ENCODE data around the gene COL13A1. TPM values are rescaled to one million over a fixed set of nuclear protein-coding genes. Genes with fewer than 3 reads are reported as not detected.

COL13A1 gene
- polyA plus RNA-seq, 1 of the 3 experiments (the other 2 are of a cell fraction) = 26.7 TPM

DNA sequence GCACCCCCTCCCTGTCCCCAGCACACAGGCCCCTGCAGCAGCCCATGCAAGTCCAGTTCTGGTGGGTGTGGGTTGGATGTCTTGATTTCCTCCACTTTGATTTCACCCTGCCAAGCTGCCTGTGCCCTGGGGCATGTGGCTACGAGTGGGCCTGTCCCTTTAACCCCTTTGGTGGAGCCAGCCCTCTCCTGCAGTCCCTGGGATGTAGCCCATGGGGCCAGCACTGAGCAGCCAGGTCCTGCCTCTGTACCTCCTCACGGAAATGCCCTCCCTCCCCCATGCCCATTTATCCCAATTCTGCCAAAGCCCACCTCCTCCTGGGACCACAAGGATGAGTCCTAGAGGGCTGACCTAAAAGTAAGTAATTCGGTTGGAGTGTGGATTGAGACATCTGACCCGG lies 11.9 kb downstream of the COL13A1 start:
- no peak overlapping the region for H3K4me3 ChIP-seq (ENCODE audit: low read depth in 2 of 2, low read length in 1 of 2)
- no peaks in the 10 kb centered on the region for H4K20me1 ChIP-seq (ENCODE audit: insufficient read depth)
- no peaks in the 10 kb centered on the region for H3K9me3 ChIP-seq
- TF ChIP-seq SIN3A (IDR thresholded peaks at IDR 0.05; ENCODE audit: borderline replicate concordance, low read depth, low read length) (no peak), RXRA (IDR thresholded peaks at IDR 0.05; ENCODE audit: borderline replicate concordance, low read depth) (no peak), SMC3 (IDR thresholded peaks at IDR 0.05; ENCODE audit: low read depth, low read length) (no peak), EP300 (IDR thresholded peaks at IDR 0.05; ENCODE audit: borderline replicate concordance in 1 of 2, low read depth in 1 of 2, low read length in 1 of 2) (no peak), RAD21 (IDR thresholded peaks at IDR 0.05; ENCODE audit: low read length) (no peak), NFIC (IDR thresholded peaks at IDR 0.05; ENCODE audit: borderline replicate concordance) (no peak), EZH2phosphoT487 (IDR thresholded peaks at IDR 0.05; ENCODE audit: borderline replicate concordance, low read depth) (no peak), MEF2A (IDR thresholded peaks at IDR 0.05; ENCODE audit: borderline replicate concordance, low read depth) (no peak), GATA2 (CRISPR knock-in tag; IDR thresholded peaks at IDR 0.05) (no peak), YY1 (IDR thresholded peaks at IDR 0.05; ENCODE audit: low read depth) (no peak), TCF12 (IDR thresholded peaks at IDR 0.05) (no peak), FOXM1 (IDR thresholded peaks at IDR 0.05; ENCODE audit: low read depth) (no peak), TAF1 (IDR thresholded peaks at IDR 0.05; ENCODE audit: borderline replicate concordance, low read depth, low read length) (no peak), POLR2AphosphoS5 (IDR thresholded peaks at IDR 0.05; ENCODE audit: low read depth, low read length) (no peak), RFX5 (IDR thresholded peaks at IDR 0.05; ENCODE audit: low read length) (no peak), RCOR1 (IDR thresholded peaks at IDR 0.05; ENCODE audit: low read length) (no peak), JUND (IDR thresholded peaks at IDR 0.05) (no peak)
- TF ChIP-seq, protein P1, sequence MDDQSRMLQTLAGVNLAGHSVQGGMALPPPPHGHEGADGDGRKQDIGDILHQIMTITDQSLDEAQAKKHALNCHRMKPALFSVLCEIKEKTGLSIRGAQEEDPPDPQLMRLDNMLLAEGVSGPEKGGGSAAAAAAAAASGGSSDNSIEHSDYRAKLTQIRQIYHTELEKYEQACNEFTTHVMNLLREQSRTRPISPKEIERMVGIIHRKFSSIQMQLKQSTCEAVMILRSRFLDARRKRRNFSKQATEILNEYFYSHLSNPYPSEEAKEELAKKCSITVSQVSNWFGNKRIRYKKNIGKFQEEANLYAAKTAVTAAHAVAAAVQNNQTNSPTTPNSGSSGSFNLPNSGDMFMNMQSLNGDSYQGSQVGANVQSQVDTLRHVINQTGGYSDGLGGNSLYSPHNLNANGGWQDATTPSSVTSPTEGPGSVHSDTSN (IDR thresholded peaks at IDR 0.05) = no peak
- TF ChIP-seq, protein P2, sequence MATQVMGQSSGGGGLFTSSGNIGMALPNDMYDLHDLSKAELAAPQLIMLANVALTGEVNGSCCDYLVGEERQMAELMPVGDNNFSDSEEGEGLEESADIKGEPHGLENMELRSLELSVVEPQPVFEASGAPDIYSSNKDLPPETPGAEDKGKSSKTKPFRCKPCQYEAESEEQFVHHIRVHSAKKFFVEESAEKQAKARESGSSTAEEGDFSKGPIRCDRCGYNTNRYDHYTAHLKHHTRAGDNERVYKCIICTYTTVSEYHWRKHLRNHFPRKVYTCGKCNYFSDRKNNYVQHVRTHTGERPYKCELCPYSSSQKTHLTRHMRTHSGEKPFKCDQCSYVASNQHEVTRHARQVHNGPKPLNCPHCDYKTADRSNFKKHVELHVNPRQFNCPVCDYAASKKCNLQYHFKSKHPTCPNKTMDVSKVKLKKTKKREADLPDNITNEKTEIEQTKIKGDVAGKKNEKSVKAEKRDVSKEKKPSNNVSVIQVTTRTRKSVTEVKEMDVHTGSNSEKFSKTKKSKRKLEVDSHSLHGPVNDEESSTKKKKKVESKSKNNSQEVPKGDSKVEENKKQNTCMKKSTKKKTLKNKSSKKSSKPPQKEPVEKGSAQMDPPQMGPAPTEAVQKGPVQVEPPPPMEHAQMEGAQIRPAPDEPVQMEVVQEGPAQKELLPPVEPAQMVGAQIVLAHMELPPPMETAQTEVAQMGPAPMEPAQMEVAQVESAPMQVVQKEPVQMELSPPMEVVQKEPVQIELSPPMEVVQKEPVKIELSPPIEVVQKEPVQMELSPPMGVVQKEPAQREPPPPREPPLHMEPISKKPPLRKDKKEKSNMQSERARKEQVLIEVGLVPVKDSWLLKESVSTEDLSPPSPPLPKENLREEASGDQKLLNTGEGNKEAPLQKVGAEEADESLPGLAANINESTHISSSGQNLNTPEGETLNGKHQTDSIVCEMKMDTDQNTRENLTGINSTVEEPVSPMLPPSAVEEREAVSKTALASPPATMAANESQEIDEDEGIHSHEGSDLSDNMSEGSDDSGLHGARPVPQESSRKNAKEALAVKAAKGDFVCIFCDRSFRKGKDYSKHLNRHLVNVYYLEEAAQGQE (IDR thresholded peaks at IDR 0.05; ENCODE audit: low read depth, low read length) = no peak
- TF ChIP-seq, protein P3, sequence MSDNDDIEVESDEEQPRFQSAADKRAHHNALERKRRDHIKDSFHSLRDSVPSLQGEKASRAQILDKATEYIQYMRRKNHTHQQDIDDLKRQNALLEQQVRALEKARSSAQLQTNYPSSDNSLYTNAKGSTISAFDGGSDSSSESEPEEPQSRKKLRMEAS (IDR thresholded peaks at IDR 0.05; ENCODE audit: low read depth) = no peak
- H2AFZ ChIP-seq (ENCODE audit: low read depth) = no peak overlapping the region
- H3K9me2 ChIP-seq = no peaks in the 10 kb centered on the region
- ChIA-PET CTCF (interaction anchor here (1.6 to 2.3 kb wide), 2 partner anchors 10 to 101 kb away, joined by 3 to 12 read pairs; no protein-coding TSS in a partner anchor), POLR2A (no interaction called here)
- H3K36me3 ChIP-seq (replicated peaks in 1 of 2; ENCODE audit: control insufficient read depth in 1 of 2, insufficient read depth in 2 of 2, low read length in 1 of 2) = no peaks in the 10 kb centered on the region
- no peak overlapping the region for H3K4me2 ChIP-seq
- DNase-seq = no peak
- WGBS (ENCODE audit: low lambda C conversion rate) = 77% methylated on average over 3 of the region's 4 CpGs
- no peaks in the 10 kb centered on the region for H3K27me3 ChIP-seq (ENCODE audit: insufficient read depth)
- no peak overlapping the region for H3K27ac ChIP-seq (ENCODE audit: low read depth in 2 of 2, low read length in 1 of 2)
- H3F3A ChIP-seq (replicated peaks; ENCODE audit: insufficient read depth) = no peaks in the 10 kb centered on the region
- peaks cover 9 to 14% of the 10 kb centered on the region in 2 experiments; a peak in 2 of 4 replicates for H3K4me1 ChIP-seq (ENCODE audit: control insufficient read depth in 1 of 2, insufficient read depth in 2 of 2, low read depth in 1 of 2, low read length in 1 of 2)
- H3K79me2 ChIP-seq (ENCODE audit: insufficient read depth) = peaks cover 26% of the 10 kb centered on the region; the same call in 1 of the 2 replicates
- no peak overlapping the region for H3K9ac ChIP-seq

Measured in SK-N-SH (cell line).